HG02610 (cell line): ENCODE results near the gene RBM38.
A peak's percentile ranks its signal among the peaks of the same experiment; 100 is the strongest.
"Not testable (repeated sequence)": the region's sequence is repeated elsewhere in the genome, so short reads cannot be mapped to it uniquely, and the experiment has no call there.

Experiments used
- ATAC-seq: cut with Tn5 transposase; IDR thresholded peaks from one replicate; pipeline ENCODE4 v1.9.1; 2021; ENCODE audit warnings: mild to moderate bottlenecking, moderate library complexity; ENCODE audit not compliant: unreplicated experiment

RBM38 gene

GRCh38 chr20:57416296-57417022 is 25.3 kb downstream of the RBM38 start:
- no peak for ATAC-seq

GRCh38 chr20:57417051-57417689 is 26.0 kb downstream of the RBM38 start:
- no peak for ATAC-seq

GRCh38 chr20:57417830-57418780 is 26.9 kb downstream of the RBM38 start:
- no peak for ATAC-seq

GRCh38 chr20:57419479-57419878 is 28.3 kb downstream of the RBM38 start:
- not testable (repeated sequence) for ATAC-seq

- ATAC-seq: no peak
Observed at GRCh38 chr20:57420571-57421252, 29.5 kb downstream of the RBM38 start.

GRCh38 chr20:57421253-57422220 is 30.3 kb downstream of the RBM38 start:
- ATAC-seq: no peak

GRCh38 chr20:57422254-57422653 is 31.1 kb downstream of the RBM38 start:
- ATAC-seq: no peak

GRCh38 chr20:57425150-57426013 is 34.2 kb downstream of the RBM38 start:
- no peak for ATAC-seq

- ATAC-seq: no peak
Observed at GRCh38 chr20:57426271-57426689, 35.1 kb downstream of the RBM38 start.

GRCh38 chr20:57426831-57427230 is 35.6 kb downstream of the RBM38 start:
- ATAC-seq: no peak

GRCh38 chr20:57428324-57429158 is 37.3 kb downstream of the RBM38 start:
- no peak for ATAC-seq

GRCh38 chr20:57429159-57429496 is 37.9 kb downstream of the RBM38 start:
- ATAC-seq: no peak

- peak; percentile 29 for ATAC-seq
Observed at GRCh38 chr20:57429580-57430200, 38.5 kb downstream of the RBM38 start.

- ATAC-seq: not testable (repeated sequence)
Observed at GRCh38 chr20:57430201-57430596, 39.0 kb downstream of the RBM38 start.

GRCh38 chr20:57431539-57431835 is 40.3 kb downstream of the RBM38 start:
- no peak for ATAC-seq

- ATAC-seq: no peak
Observed at GRCh38 chr20:57432480-57432861, 41.3 kb downstream of the RBM38 start.

GRCh38 chr20:57432862-57433491 is 41.8 kb downstream of the RBM38 start:
- peak; percentile 75 for ATAC-seq
